Vagina (tissue), 2 donors: Measurements from ENCODE around the gene INPP5F.

Experiments
- POLR2A ChIP-seq, 2 donors: fragments of 450-650 bp; IDR thresholded peaks; one replicate each; pipeline ENCODE4 v1.6.1; 2017; ENCODE audit warnings: antibody characterized with exemption in 2 of 2, mild to moderate bottlenecking in 2 of 2, moderate library complexity in 2 of 2
- POLR2AphosphoS5 ChIP-seq, 2 donors: sonication (generic); formaldehyde crosslinking; IDR thresholded peaks; one replicate each; pipeline ENCODE4 v1.9.0; 2017; ENCODE audit warnings: antibody characterized with exemption in 2 of 2, mild to moderate bottlenecking in 2 of 2, low read depth in 1 of 2; ENCODE audit not compliant: insufficient read depth in 1 of 2
- TF ChIP-seq, protein P1 (sequence below), 3 experiments: fragments of 450-650 bp in 2 of 3; fragments of 200-600 bp in 1 of 3; sonication (generic) in 1 of 3; IDR thresholded peaks; one replicate each; pipeline ENCODE4 v1.5.1; 2017 to 2019; ENCODE audit warnings: antibody characterized with exemption in 3 of 3, mild to moderate bottlenecking in 2 of 3, moderate library complexity in 2 of 3

DNA sequence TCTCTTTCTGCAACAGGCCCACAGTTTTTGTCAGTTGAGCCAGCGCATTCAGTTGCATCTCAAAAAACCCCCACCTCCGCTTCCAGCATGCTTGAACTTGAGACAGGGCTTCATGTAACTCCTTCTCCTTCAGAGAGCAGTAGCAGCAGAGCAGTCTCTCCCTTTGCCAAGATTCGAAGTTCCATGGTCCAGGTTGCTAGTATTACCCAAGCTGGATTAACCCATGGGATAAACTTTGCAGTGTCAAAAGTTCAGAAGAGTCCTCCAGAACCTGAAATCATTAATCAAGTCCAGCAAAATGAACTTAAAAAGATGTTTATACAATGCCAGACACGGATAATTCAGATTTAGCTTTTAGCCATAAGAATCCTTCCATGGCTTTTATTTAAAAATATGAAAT lies 101.6 kb downstream of the INPP5F start:
- TF ChIP-seq, protein P1, sequence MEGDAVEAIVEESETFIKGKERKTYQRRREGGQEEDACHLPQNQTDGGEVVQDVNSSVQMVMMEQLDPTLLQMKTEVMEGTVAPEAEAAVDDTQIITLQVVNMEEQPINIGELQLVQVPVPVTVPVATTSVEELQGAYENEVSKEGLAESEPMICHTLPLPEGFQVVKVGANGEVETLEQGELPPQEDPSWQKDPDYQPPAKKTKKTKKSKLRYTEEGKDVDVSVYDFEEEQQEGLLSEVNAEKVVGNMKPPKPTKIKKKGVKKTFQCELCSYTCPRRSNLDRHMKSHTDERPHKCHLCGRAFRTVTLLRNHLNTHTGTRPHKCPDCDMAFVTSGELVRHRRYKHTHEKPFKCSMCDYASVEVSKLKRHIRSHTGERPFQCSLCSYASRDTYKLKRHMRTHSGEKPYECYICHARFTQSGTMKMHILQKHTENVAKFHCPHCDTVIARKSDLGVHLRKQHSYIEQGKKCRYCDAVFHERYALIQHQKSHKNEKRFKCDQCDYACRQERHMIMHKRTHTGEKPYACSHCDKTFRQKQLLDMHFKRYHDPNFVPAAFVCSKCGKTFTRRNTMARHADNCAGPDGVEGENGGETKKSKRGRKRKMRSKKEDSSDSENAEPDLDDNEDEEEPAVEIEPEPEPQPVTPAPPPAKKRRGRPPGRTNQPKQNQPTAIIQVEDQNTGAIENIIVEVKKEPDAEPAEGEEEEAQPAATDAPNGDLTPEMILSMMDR (IDR thresholded peaks at IDR 0.05), result no peak
- TF ChIP-seq POLR2A (IDR thresholded peaks at IDR 0.05), result no peak
- no peak for TF ChIP-seq POLR2AphosphoS5 (IDR thresholded peaks at IDR 0.05; ENCODE audit: insufficient read depth in 1 of 2, low read depth in 1 of 2)
